Uterus (tissue), 2 donors: ENCODE measurements around the gene ADA.

Experiments used
- POLR2A ChIP-seq, 2 donors: fragments of 450-650 bp; IDR thresholded peaks; one replicate each; pipeline ENCODE4 v1.6.1; 2016; ENCODE audit warnings: antibody characterized with exemption in 2 of 2, mild to moderate bottlenecking in 1 of 2, moderate library complexity in 1 of 2
- TF ChIP-seq, protein P1 (sequence below), 4 experiments: fragments of 200-600 bp in 2 of 4; fragments of 450-650 bp in 2 of 4; sonication (generic) in 2 of 4; IDR thresholded peaks; one replicate each; pipeline ENCODE4 v1.5.1; 2016 to 2019; ENCODE audit warnings: antibody characterized with exemption in 4 of 4, mild to moderate bottlenecking in 2 of 4, moderate library complexity in 1 of 4

DNA sequence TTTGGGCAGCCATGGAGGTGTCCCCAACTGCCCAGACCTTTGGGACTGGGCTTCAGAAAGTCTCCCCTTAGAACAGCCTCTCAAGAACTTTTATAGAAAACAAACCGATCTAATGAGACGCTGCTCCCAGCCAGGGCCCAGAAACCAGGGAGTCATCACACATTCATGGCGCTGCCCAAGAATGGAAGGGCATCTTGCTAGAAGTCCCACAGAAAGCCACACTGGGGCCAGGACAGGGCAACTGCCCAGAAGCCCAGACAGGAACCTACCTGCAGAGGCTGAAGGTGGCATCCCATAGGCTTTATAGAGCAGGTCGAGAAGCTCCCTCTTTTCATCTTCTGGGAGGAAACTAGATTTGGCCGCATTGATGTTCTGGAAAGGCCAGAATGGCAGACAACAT is 31.5 kb downstream of the ADA start:
- TF ChIP-seq, protein P1, sequence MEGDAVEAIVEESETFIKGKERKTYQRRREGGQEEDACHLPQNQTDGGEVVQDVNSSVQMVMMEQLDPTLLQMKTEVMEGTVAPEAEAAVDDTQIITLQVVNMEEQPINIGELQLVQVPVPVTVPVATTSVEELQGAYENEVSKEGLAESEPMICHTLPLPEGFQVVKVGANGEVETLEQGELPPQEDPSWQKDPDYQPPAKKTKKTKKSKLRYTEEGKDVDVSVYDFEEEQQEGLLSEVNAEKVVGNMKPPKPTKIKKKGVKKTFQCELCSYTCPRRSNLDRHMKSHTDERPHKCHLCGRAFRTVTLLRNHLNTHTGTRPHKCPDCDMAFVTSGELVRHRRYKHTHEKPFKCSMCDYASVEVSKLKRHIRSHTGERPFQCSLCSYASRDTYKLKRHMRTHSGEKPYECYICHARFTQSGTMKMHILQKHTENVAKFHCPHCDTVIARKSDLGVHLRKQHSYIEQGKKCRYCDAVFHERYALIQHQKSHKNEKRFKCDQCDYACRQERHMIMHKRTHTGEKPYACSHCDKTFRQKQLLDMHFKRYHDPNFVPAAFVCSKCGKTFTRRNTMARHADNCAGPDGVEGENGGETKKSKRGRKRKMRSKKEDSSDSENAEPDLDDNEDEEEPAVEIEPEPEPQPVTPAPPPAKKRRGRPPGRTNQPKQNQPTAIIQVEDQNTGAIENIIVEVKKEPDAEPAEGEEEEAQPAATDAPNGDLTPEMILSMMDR (IDR thresholded peaks at IDR 0.05) = no peak
- no peak for TF ChIP-seq POLR2A (IDR thresholded peaks at IDR 0.05)
